K562 (cell line): ENCODE results near the gene MTHFSD. TPM values are rescaled to one million over a fixed set of nuclear protein-coding genes. Genes with fewer than 3 reads are reported as not detected.

Experiments used
- ATAC-seq: fragments of 200-7000 bp; cut with Tn5 transposase; 3 replicates; pipeline ENCODE4 v1.9.1; 2020; ENCODE audit warnings: moderate library complexity
- BruUV-seq: library from RNA; stranded (reverse); fragments of 400-500 nt; replicated peaks from 2 replicates; lab custom pipeline; 2021; lab: Mats Ljungman, UMichigan
- CTCF ChIA-PET: fragments of 300-600 bp; formaldehyde crosslinking; extraction: SDS; loops from one replicate; lab custom pipeline; 2021; ENCODE audit warnings: low intra/inter-chr PET ratio; lab: Yijun Ruan, JAX
- POLR2A ChIA-PET: fragments of 300-600, 350-650 bp; sonication (Branson Sonifier 250); formaldehyde crosslinking; extraction: SDS; loops from one replicate; lab custom pipeline; 2021; ENCODE audit warnings: antibody characterized with exemption, inconsistent platforms; lab: Yijun Ruan, JAX
- DNase-seq, 4 experiments: peaks; one replicate each; pipeline versions ENCODE4 v3.0.0 to v3.0.0-alpha.2; 2011 to 2018; ENCODE audit warnings: low spot score in 3 of 4, mixed read lengths in 3 of 4; ENCODE audit errors: extremely low read depth in 1 of 4
- FAIRE-seq: peaks from 2 replicates; lab custom pipeline; 2011; peaks lifted over from hg19 to GRCh38; lab: Jason Lieb, UNC
- H2AFZ ChIP-seq: 2 replicates; pipeline ENCODE4 v1.6.0; 2011; ENCODE audit warnings: low read depth, low read length, control low read depth, inconsistent platforms
- H3K27ac ChIP-seq: fragments of 200-600 bp; 3 replicates; pipeline ENCODE4 v1.8.0; 2011; ENCODE audit warnings: low read depth, mild to moderate bottlenecking, control low read depth, inconsistent platforms, low read length, moderate library complexity, mixed read lengths; ENCODE audit errors: extremely low read depth
- H3K27me3 ChIP-seq, 2 experiments: fragments of 300-600 bp in 1 of 2; 2 replicates in 1 of 2; 3 replicates in 1 of 2; pipeline versions ENCODE4 v1.6.0 to v1.8.0; 2011; ENCODE audit warnings: inconsistent platforms in 2 of 2, low read length in 2 of 2, mild to moderate bottlenecking in 1 of 2, mixed read lengths in 1 of 2, moderate library complexity in 1 of 2; ENCODE audit not compliant: control insufficient read depth in 2 of 2, insufficient read depth in 2 of 2
- H3K36me3 ChIP-seq: fragments of 300-600 bp; 3 replicates; pipeline ENCODE4 v1.8.0; 2011; ENCODE audit warnings: mild to moderate bottlenecking, low read length, inconsistent platforms; ENCODE audit not compliant: control insufficient read depth, insufficient read depth
- H3K4me1 ChIP-seq, 2 experiments: fragments of 200-600 bp in 1 of 2; replicated peaks in 1 of 2; 2 replicates in 1 of 2; 3 replicates in 1 of 2; pipeline versions ENCODE4 v1.5.1 to v1.8.0; 2011; ENCODE audit warnings: inconsistent platforms in 2 of 2, low read length in 2 of 2, mild to moderate bottlenecking in 1 of 2, mixed read lengths in 1 of 2, moderate library complexity in 1 of 2; ENCODE audit not compliant: control insufficient read depth in 2 of 2, insufficient read depth in 2 of 2
- H3K4me2 ChIP-seq: 2 replicates; pipeline ENCODE4 v1.6.1; 2011; ENCODE audit warnings: low read length, control low read depth, inconsistent platforms, mixed read lengths; ENCODE audit not compliant: insufficient read depth
- H3K4me3 ChIP-seq: fragments of 200-600 bp; sonication (generic), shearing (Covaris generic); 2 replicates; pipeline ENCODE4 v1.5.1; 2016; ENCODE audit warnings: control low read depth, inconsistent platforms
- H3K79me2 ChIP-seq: fragments of 200-600 bp; 3 replicates; pipeline ENCODE4 v1.8.0; 2011; ENCODE audit warnings: low read length, inconsistent platforms; ENCODE audit not compliant: control insufficient read depth, insufficient read depth
- H3K9ac ChIP-seq, 2 experiments: 2 replicates each; pipeline versions ENCODE4 v1.6.0 to v1.6.1; 2011; ENCODE audit warnings: low read depth in 2 of 2, low read length in 2 of 2, control low read depth in 1 of 2, inconsistent platforms in 1 of 2, mild to moderate bottlenecking in 1 of 2, mixed read lengths in 1 of 2; ENCODE audit not compliant: insufficient read depth in 1 of 2
- H3K9me1 ChIP-seq: one replicate; pipeline ENCODE4 v1.6.0; 2011; ENCODE audit warnings: inconsistent platforms, mild to moderate bottlenecking, low read length, moderate library complexity; ENCODE audit not compliant: control insufficient read depth, insufficient read depth
- H3K9me3 ChIP-seq: replicated peaks from 2 replicates; pipeline ENCODE4 v1.5.1; 2011; ENCODE audit warnings: low read depth, low read length, inconsistent platforms; ENCODE audit not compliant: control insufficient read depth, insufficient read depth
- H4K20me1 ChIP-seq: replicated peaks from 2 replicates; pipeline ENCODE4 v1.6.1; 2011; ENCODE audit warnings: low read length, inconsistent platforms, mixed read lengths; ENCODE audit not compliant: control insufficient read depth, insufficient read depth
- ESRRB ChIP-seq: fragments of 250-450 bp; sonication (Bioruptor Pico); IDR thresholded peaks from 2 replicates; pipeline ENCODE4 v1.5.0; 2020; ENCODE audit warnings: mild to moderate bottlenecking, moderate library complexity, borderline replicate concordance
- EWSR1 ChIP-seq: fragments of 450-650 bp; IDR thresholded peaks from 2 replicates; pipeline ENCODE4 v1.6.1; 2018; ENCODE audit warnings: borderline replicate concordance, mild to moderate bottlenecking, low read depth, moderate library complexity; ENCODE audit not compliant: partially characterized antibody
- NR1H2 ChIP-seq: sonication (generic); formaldehyde crosslinking; IDR thresholded peaks from 2 replicates; pipeline ENCODE4 v1.4.0; 2020; ENCODE audit warnings: mild to moderate bottlenecking, missing genetic modification reagents
- SMAD3 ChIP-seq: fragments of 450-650 bp; formaldehyde crosslinking; conservative IDR thresholded peaks from 2 replicates; pipeline ENCODE4 v1.4.0; 2020; ENCODE audit warnings: mild to moderate bottlenecking
- XRCC5 ChIP-seq: fragments of 200-400 bp; formaldehyde crosslinking; IDR thresholded peaks from 2 replicates; pipeline ENCODE4 v1.6.1; 2017; ENCODE audit warnings: low read depth, mild to moderate bottlenecking, low read length
- ZNF175 ChIP-seq: fragments of 200-800 bp; sonication (Bioruptor generic); IDR thresholded peaks from 2 replicates; pipeline ENCODE4 v1.6.1; 2016; ENCODE audit warnings: low read depth, mild to moderate bottlenecking, missing genetic modification characterization, missing compliant biosample characterization
- ZNF431 ChIP-seq: sonication (generic); formaldehyde crosslinking; IDR thresholded peaks from 2 replicates; pipeline ENCODE4 v1.8.0; 2022; ENCODE audit warnings: mild to moderate bottlenecking, missing genetic modification reagents
- ZNF561 ChIP-seq: fragments of 450-650 bp; formaldehyde crosslinking; conservative IDR thresholded peaks from 2 replicates; pipeline ENCODE4 v1.4.0; 2020; ENCODE audit warnings: mild to moderate bottlenecking, moderate library complexity
- WGBS: fragments of 100-300 bp; shearing (Covaris generic); methylation state at CpG from one replicate; pipeline ENCODE4 v1.1.6; 2016; ENCODE audit warnings: low coverage, mixed read lengths; ENCODE audit not compliant: insufficient coverage; ENCODE audit errors: missing lambda C conversion rate; 5-methylcytosine and 5-hydroxymethylcytosine counted together
- in situ Hi-C: fragments of 300-500 bp; cut with MboI; formaldehyde crosslinking; loops from 4 replicates; pipeline ENCODE4 v1.15.0; 2018; ENCODE audit warnings: inconsistent platforms, mixed read lengths
- intact Hi-C: fragments of 100-400 bp; cut with micrococcal nuclease; formaldehyde crosslinking; loops from 2 replicates; pipeline ENCODE4 v1.14.2; 2022
- polyA plus RNA-seq, 8 experiments: library from polyadenylated mRNA; depleted of rRNA in 4 of 8; stranded (reverse) in 5 of 8; unstranded in 3 of 8; fragments of >200 nt; fragmentation: Nextera tagmentation in 2 of 8; fragmentation: Illumina TruSeq in 1 of 8; extraction: Ambion mirVana in 2 of 8; extraction: Trizol in 1 of 8; gene quantifications; 2 replicates each; pipeline versions ENCODE4 v1.2.1 to v1.2.3, GENCODE V29; 2011 to 2014; ENCODE audit warnings: inconsistent platforms in 1 of 8, missing spikeins in 1 of 8
- total RNA-seq, 7 experiments: library from RNA; depleted of rRNA in 6 of 7; stranded (reverse); fragments of >200 nt in 6 of 7; fragmentation: Illumina TruSeq in 2 of 7; extraction: Trizol in 2 of 7; gene quantifications; 2 replicates each; pipeline versions ENCODE4 v1.2.1 to v1.2.3, GENCODE V29; 2011 to 2021; ENCODE audit warnings: low replicate concordance in 1 of 7

MTHFSD gene
- total and polyA plus RNA-seq, 9 of the 15 experiments (the other 6 are each of a cell fraction or from before 2014, with no cell fraction given), result 3.2 to 20.2 (median 12.0) TPM

- FAIRE-seq (no peak), ATAC-seq (no peak), DNase-seq (no peak)
- Histone ChIP-seq H3K27me3 (peaks cover 20 to 75% of the 10 kb centered on the region in 2 experiments), H3K4me3 (no peak overlapping the region), H3K9me1 (no peaks in the 10 kb centered on the region), H3K9me3 (no peaks in the 10 kb centered on the region), H3K9ac (no peak overlapping the region), H3K79me2 (no peaks in the 10 kb centered on the region), H3K27ac (no peak overlapping the region), H4K20me1 (0 out of 2 replicates have a peak, but pooled peaks cover 3% of the 10 kb centered on the region), H3K36me3 (no peaks in the 10 kb centered on the region), H2AFZ (no peak overlapping the region), H3K4me2 (no peak overlapping the region), H3K4me1 (peaks cover 0 to 3% of the 10 kb centered on the region in 2 experiments; a peak in 2 of 5 replicates)
- intact Hi-C loops, result no loop called here
- in situ Hi-C loops, result no loop called here
- no TSS peak for BruUV-seq
- CTCF ChIA-PET, result no interaction called here
- TF ChIP-seq ESRRB (CRISPR knock-in tag), result no peak
- TF ChIP-seq ZNF561, result no peak
- no peak for TF ChIP-seq NR1H2
- TF ChIP-seq SMAD3 (CRISPR knock-in tag), result no peak
- POLR2A ChIA-PET, result no interaction called here
- 3% methylated on average over 7 of the region's 7 CpGs for WGBS
Observed at GRCh38 chr16:86491640-86492023, 63.4 kb downstream of the MTHFSD start.

GRCh38 chr16:86490859-86491639 lies 64.0 kb downstream of the MTHFSD start:
- Histone ChIP-seq H3K27ac (no peak overlapping the region), H3K27me3 (peaks cover 20 to 70% of the 10 kb centered on the region in 2 experiments)
- intact Hi-C loops, result no loop called here
- TF ChIP-seq ZNF175 (CRISPR knock-in tag) (no peak), XRCC5 (no peak), ZNF431 (CRISPR knock-in tag) (no peak), EWSR1 (no peak)
- TF ChIP-seq, all 486 proteins: peak for 0
- 0% methylated on average over 13 of the region's 13 CpGs for WGBS
- H3K4me1 ChIP-seq, result no peaks in the 10 kb centered on the region
- no TSS peak for BruUV-seq
- no peak overlapping the region for H3K9ac ChIP-seq
- POLR2A ChIA-PET, result interaction anchor here (0.7 kb wide), 1 partner anchor 671 kb away, joined by 3 read pairs; no protein-coding TSS in a partner anchor
- no peak overlapping the region for H3K4me3 ChIP-seq
- in situ Hi-C loops, result no loop called here
- no peaks in the 10 kb centered on the region for H3K9me3 ChIP-seq
- no peaks in the 10 kb centered on the region for H3K79me2 ChIP-seq
- CTCF ChIA-PET, result no interaction called here
- H3K9me1 ChIP-seq, result no peaks in the 10 kb centered on the region
- ATAC-seq (no peak), FAIRE-seq (no peak), DNase-seq (no peak)
- H3K4me2 ChIP-seq, result no peak overlapping the region
- H3K36me3 ChIP-seq, result no peaks in the 10 kb centered on the region
- 0 out of 2 replicates have a peak, but pooled peaks cover 3% of the 10 kb centered on the region for H4K20me1 ChIP-seq
- H2AFZ ChIP-seq, result no peak overlapping the region
